Brain microvascular endothelial cell (primary cell): ENCODE measurements around the gene FGD4.

Experiments
- DNase-seq: peaks from one replicate; pipeline ENCODE4 v3.0.0-alpha.2; 2020
- H3K27ac ChIP-seq: fragments of 250-450 bp; sonication (Bioruptor Pico); 2 replicates; pipeline ENCODE4 v1.5.1; 2020; ENCODE audit warnings: mild to moderate bottlenecking, moderate library complexity
- H3K27me3 ChIP-seq: fragments of 250-450 bp; sonication (Bioruptor Pico); replicated peaks from 2 replicates; pipeline ENCODE4 v1.5.1; 2020; ENCODE audit warnings: mild to moderate bottlenecking
- H3K36me3 ChIP-seq: fragments of 250-450 bp; sonication (Bioruptor Pico); replicated peaks from 2 replicates; pipeline ENCODE4 v1.5.1; 2020; ENCODE audit warnings: mild to moderate bottlenecking
- H3K4me3 ChIP-seq: 2 replicates; pipeline ENCODE4 v1.5.1; 2011; ENCODE audit warnings: low read depth, mild to moderate bottlenecking, control low read depth, low read length, moderate library complexity
- CTCF ChIP-seq: IDR thresholded peaks from 2 replicates; pipeline ENCODE4 v1.5.1; 2011; ENCODE audit warnings: low read depth, mild to moderate bottlenecking, moderate library complexity, low read length, control low read depth, inconsistent platforms; ENCODE audit errors: missing control alignments
- in situ Hi-C: cut with HindIII; loops from 2 replicates; pipeline ENCODE4 v1.10.0; 2017; ENCODE audit warnings: low sequenced_read_pairs, low pct_ligation_motif_present

Gene FGD4

GRCh38 chr12:32496946-32497345, 97.6 kb downstream of the FGD4 start:
- H3K4me3 ChIP-seq: no peak overlapping the region
- in situ Hi-C loops: no loop called here
- no peak overlapping the region for H3K27ac ChIP-seq
- no peaks in the 10 kb centered on the region for H3K27me3 ChIP-seq
- DNase-seq: no peak
- no peak for TF ChIP-seq CTCF
- H3K36me3 ChIP-seq: no peaks in the 10 kb centered on the region

- no peak overlapping the region for H3K27ac ChIP-seq
- H3K36me3 ChIP-seq: no peaks in the 10 kb centered on the region
- no peak for DNase-seq
- in situ Hi-C loops: no loop called here
- no peak for TF ChIP-seq CTCF
- no peaks in the 10 kb centered on the region for H3K27me3 ChIP-seq
- no peak overlapping the region for H3K4me3 ChIP-seq
These were observed 98.5 kb downstream of the FGD4 start for GRCh38 chr12:32497864-32498263.

- Histone ChIP-seq H3K27ac (no peak overlapping the region), H3K27me3 (no peaks in the 10 kb centered on the region), H3K4me3 (no peak overlapping the region), H3K36me3 (no peaks in the 10 kb centered on the region)
- no peak for TF ChIP-seq CTCF
- no peak for DNase-seq
- in situ Hi-C loops: no loop called here
These were observed 99.7 kb downstream of the FGD4 start for GRCh38 chr12:32499048-32499447.

GRCh38 chr12:32501835-32502333, 102.5 kb downstream of the FGD4 start:
- H3K27ac ChIP-seq: no peak overlapping the region
- no peak for TF ChIP-seq CTCF
- no peaks in the 10 kb centered on the region for H3K36me3 ChIP-seq
- in situ Hi-C loops: no loop called here
- no peaks in the 10 kb centered on the region for H3K27me3 ChIP-seq
- H3K4me3 ChIP-seq: no peak overlapping the region
- DNase-seq: peak; percentile 58

- H3K36me3 ChIP-seq: no peaks in the 10 kb centered on the region
- H3K27me3 ChIP-seq: no peaks in the 10 kb centered on the region
- no peak overlapping the region for H3K4me3 ChIP-seq
- H3K27ac ChIP-seq: no peak overlapping the region
- in situ Hi-C loops: no loop called here
- no peak for DNase-seq
- no peak for TF ChIP-seq CTCF
These were observed 103.5 kb downstream of the FGD4 start for GRCh38 chr12:32502693-32503502.
